ENCODE results near the gene RNF40.

DNA sequence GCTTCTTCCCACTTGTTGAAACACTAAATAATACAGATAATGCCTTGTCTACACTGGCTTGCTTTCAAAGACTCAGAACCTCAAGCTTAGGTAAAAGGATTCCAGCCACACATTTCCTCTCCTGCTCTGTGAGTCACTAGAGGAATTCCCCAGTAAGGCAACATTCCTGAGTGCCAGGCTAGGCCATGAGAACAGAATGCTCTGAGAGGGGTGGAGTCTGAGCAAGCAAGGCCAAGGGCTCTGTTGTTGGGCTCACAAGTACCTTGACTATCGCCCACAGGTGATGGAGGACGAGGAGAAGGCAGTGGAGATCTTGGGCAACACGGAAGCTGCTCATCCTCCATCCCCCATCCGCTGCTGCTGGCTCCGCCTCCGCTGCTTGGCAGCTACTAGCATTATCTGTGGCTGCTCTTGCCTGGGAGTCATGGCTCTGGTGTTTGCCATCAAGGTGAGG, 20.6 kb upstream of the RNF40 start:
- TF ChIP-seq, protein P1, sequence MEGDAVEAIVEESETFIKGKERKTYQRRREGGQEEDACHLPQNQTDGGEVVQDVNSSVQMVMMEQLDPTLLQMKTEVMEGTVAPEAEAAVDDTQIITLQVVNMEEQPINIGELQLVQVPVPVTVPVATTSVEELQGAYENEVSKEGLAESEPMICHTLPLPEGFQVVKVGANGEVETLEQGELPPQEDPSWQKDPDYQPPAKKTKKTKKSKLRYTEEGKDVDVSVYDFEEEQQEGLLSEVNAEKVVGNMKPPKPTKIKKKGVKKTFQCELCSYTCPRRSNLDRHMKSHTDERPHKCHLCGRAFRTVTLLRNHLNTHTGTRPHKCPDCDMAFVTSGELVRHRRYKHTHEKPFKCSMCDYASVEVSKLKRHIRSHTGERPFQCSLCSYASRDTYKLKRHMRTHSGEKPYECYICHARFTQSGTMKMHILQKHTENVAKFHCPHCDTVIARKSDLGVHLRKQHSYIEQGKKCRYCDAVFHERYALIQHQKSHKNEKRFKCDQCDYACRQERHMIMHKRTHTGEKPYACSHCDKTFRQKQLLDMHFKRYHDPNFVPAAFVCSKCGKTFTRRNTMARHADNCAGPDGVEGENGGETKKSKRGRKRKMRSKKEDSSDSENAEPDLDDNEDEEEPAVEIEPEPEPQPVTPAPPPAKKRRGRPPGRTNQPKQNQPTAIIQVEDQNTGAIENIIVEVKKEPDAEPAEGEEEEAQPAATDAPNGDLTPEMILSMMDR (IDR thresholded peaks at IDR 0.05) = no peak
- TF ChIP-seq POLR2A (IDR thresholded peaks at IDR 0.05) = no peak
